ENCODE measurements around the gene ITGA1. TPM values are rescaled to one million over a fixed set of nuclear protein-coding genes. Genes with fewer than 3 reads are reported as not detected.

ITGA1 gene
- polyA plus RNA-seq, 1 donor (not counting 4 experiments of a cell fraction or from before 2014, with no cell fraction given), result 1.4 TPM

- dilution Hi-C loops (cut with MboI; ENCODE audit: extremely low pct_ligation_motif_present, low sequenced_read_pairs), result no loop called here
- no peak overlapping the region for H2AFZ ChIP-seq (ENCODE audit: control insufficient read depth, low read length)
- no peak for DNase-seq (ENCODE audit: low read depth, low spot score)
- no peaks in the 10 kb centered on the region for H3K36me3 ChIP-seq (ENCODE audit: control insufficient read depth in 2 of 2, extremely low read depth in 1 of 2, insufficient read depth in 2 of 2, low read length in 2 of 2)
- H3K9me1 ChIP-seq (ENCODE audit: control insufficient read depth, extremely low read depth, insufficient read depth, low read length), result no peaks in the 10 kb centered on the region
- H3K79me2 ChIP-seq (ENCODE audit: control insufficient read depth, insufficient read depth, low read length), result no peaks in the 10 kb centered on the region
- H3K27ac ChIP-seq (ENCODE audit: control insufficient read depth, insufficient read depth, low read length), result no peak overlapping the region
- H4K20me1 ChIP-seq (ENCODE audit: control insufficient read depth, extremely low read depth, insufficient read depth, low read length), result no peaks in the 10 kb centered on the region
- FAIRE-seq, result no peak
- H3K4me1 ChIP-seq (ENCODE audit: control insufficient read depth, extremely low read depth, insufficient read depth, low read length), result peaks cover 12% of the 10 kb centered on the region
- H3K4me3 ChIP-seq (ENCODE audit: control insufficient read depth in 2 of 3, extremely low read depth in 1 of 3, insufficient read depth in 2 of 3, low read depth in 1 of 3, low read length in 3 of 3), result no peak overlapping the region
- no peaks in the 10 kb centered on the region for H3K27me3 ChIP-seq (ENCODE audit: control insufficient read depth, extremely low read depth, insufficient read depth, low read length)
- TF ChIP-seq CTCF (optimal IDR thresholded peaks at IDR 0.05 in 1 of 3, IDR thresholded peaks at IDR 0.05 in 1 of 3, conservative IDR thresholded peaks at IDR 0.05 in 1 of 3; ENCODE audit: extremely low read depth in 1 of 3, insufficient read depth in 2 of 3, low read length in 3 of 3) (no peak), EZH2 (IDR thresholded peaks at IDR 0.05; ENCODE audit: low read length) (no peak)
- H3K9me3 ChIP-seq (ENCODE audit: control insufficient read depth, low read depth, low read length), result no peaks in the 10 kb centered on the region
- no peak overlapping the region for H3K9ac ChIP-seq (ENCODE audit: control insufficient read depth, extremely low read depth, insufficient read depth, low read length)
- H3K4me2 ChIP-seq (ENCODE audit: control insufficient read depth, extremely low read depth, insufficient read depth, low read depth, low read length), result no peak overlapping the region
These were observed 168.3 kb downstream of the ITGA1 start for GRCh38 chr5:52956014-52956413.

GRCh38 chr5:52956915-52957747 lies 169.4 kb downstream of the ITGA1 start:
- dilution Hi-C loops (cut with MboI; ENCODE audit: extremely low pct_ligation_motif_present, low sequenced_read_pairs), result no loop called here
- no peaks in the 10 kb centered on the region for H3K79me2 ChIP-seq (ENCODE audit: control insufficient read depth, insufficient read depth, low read length)
- no peaks in the 10 kb centered on the region for H3K36me3 ChIP-seq (ENCODE audit: control insufficient read depth in 2 of 2, extremely low read depth in 1 of 2, insufficient read depth in 2 of 2, low read length in 2 of 2)
- H3K27ac ChIP-seq (ENCODE audit: control insufficient read depth, insufficient read depth, low read length), result no peak overlapping the region
- H3K9me1 ChIP-seq (ENCODE audit: control insufficient read depth, extremely low read depth, insufficient read depth, low read length), result no peaks in the 10 kb centered on the region
- no peaks in the 10 kb centered on the region for H3K27me3 ChIP-seq (ENCODE audit: control insufficient read depth, extremely low read depth, insufficient read depth, low read length)
- DNase-seq (ENCODE audit: low read depth, low spot score) (no peak), FAIRE-seq (peak; percentile 53)
- peak overlapping the region; percentile 61 for H2AFZ ChIP-seq (ENCODE audit: control insufficient read depth, low read length)
- peak overlapping the region; percentile 34 for H3K4me2 ChIP-seq (ENCODE audit: control insufficient read depth, extremely low read depth, insufficient read depth, low read depth, low read length)
- no peaks in the 10 kb centered on the region for H3K9me3 ChIP-seq (ENCODE audit: control insufficient read depth, low read depth, low read length)
- peaks cover 22% of the 10 kb centered on the region for H3K4me1 ChIP-seq (ENCODE audit: control insufficient read depth, extremely low read depth, insufficient read depth, low read length)
- H3K4me3 ChIP-seq (ENCODE audit: control insufficient read depth in 2 of 3, extremely low read depth in 1 of 3, insufficient read depth in 2 of 3, low read depth in 1 of 3, low read length in 3 of 3), result no peak overlapping the region
- H3K9ac ChIP-seq (ENCODE audit: control insufficient read depth, extremely low read depth, insufficient read depth, low read length), result no peak overlapping the region
- no peak for TF ChIP-seq CTCF (optimal IDR thresholded peaks at IDR 0.05 in 1 of 3, IDR thresholded peaks at IDR 0.05 in 1 of 3, conservative IDR thresholded peaks at IDR 0.05 in 1 of 3; ENCODE audit: extremely low read depth in 1 of 3, insufficient read depth in 2 of 3, low read length in 3 of 3)
- TF ChIP-seq EZH2 (IDR thresholded peaks at IDR 0.05; ENCODE audit: low read length), result no peak
- H4K20me1 ChIP-seq (ENCODE audit: control insufficient read depth, extremely low read depth, insufficient read depth, low read length), result no peaks in the 10 kb centered on the region
